Dendritic cell treated with granulocyte-macrophage colony-stimulating factor and Interleukin-4, amounts not matched to agents 40 ng/mL and 50 ng/mL, for 4 days (primary cell): Measurements from ENCODE around the gene TERT.

Experiments used
- H3K27ac Mint-ChIP-seq: one replicate; pipeline ENCODE4 v1.8.0; 2022; ENCODE audit warnings: mild to moderate bottlenecking, mixed read lengths
- H3K27me3 Mint-ChIP-seq: one replicate; pipeline ENCODE4 v1.8.0; 2022; ENCODE audit warnings: mild to moderate bottlenecking, mixed read lengths
- H3K36me3 Mint-ChIP-seq: one replicate; pipeline ENCODE4 v1.8.0; 2022; ENCODE audit warnings: low read depth, mixed read lengths
- H3K4me1 Mint-ChIP-seq: one replicate; pipeline ENCODE4 v1.8.0; 2022; ENCODE audit warnings: low read depth, mixed read lengths
- H3K4me3 Mint-ChIP-seq: one replicate; pipeline ENCODE4 v1.8.0; 2022; ENCODE audit warnings: mild to moderate bottlenecking, moderate library complexity, mixed read lengths
- H3K9me3 Mint-ChIP-seq: one replicate; pipeline ENCODE4 v1.8.0; 2022; ENCODE audit warnings: mixed read lengths
- intact Hi-C: fragments of 100-400 bp; cut with micrococcal nuclease; formaldehyde crosslinking; loops from one replicate; pipeline ENCODE4 v1.15.0; 2022

The TERT gene

GRCh38 chr5:1214936-1215220 lies 80.0 kb downstream of the TERT start:
- H3K4me1 Mint-ChIP-seq, result no peaks in the 10 kb centered on the region
- no peaks in the 10 kb centered on the region for H3K36me3 Mint-ChIP-seq
- no peak overlapping the region for H3K4me3 Mint-ChIP-seq
- H3K9me3 Mint-ChIP-seq, result no peaks in the 10 kb centered on the region
- no peaks in the 10 kb centered on the region for H3K27me3 Mint-ChIP-seq
- intact Hi-C loops, result no loop called here
- no peak overlapping the region for H3K27ac Mint-ChIP-seq

GRCh38 chr5:1214163-1214935 lies 80.5 kb downstream of the TERT start:
- Mint-ChIP-seq H3K4me3 (no peak overlapping the region), H3K4me1 (no peaks in the 10 kb centered on the region), H3K9me3 (no peaks in the 10 kb centered on the region), H3K36me3 (no peaks in the 10 kb centered on the region), H3K27me3 (no peaks in the 10 kb centered on the region), H3K27ac (no peak overlapping the region)
- intact Hi-C loops, result no loop called here

- H3K4me3 Mint-ChIP-seq, result no peak overlapping the region
- intact Hi-C loops, result no loop called here
- no peaks in the 10 kb centered on the region for H3K9me3 Mint-ChIP-seq
Measured at GRCh38 chr5:1213508-1214162, 81.2 kb downstream of the TERT start.

GRCh38 chr5:1212881-1213280 lies 82.0 kb downstream of the TERT start:
- intact Hi-C loops, result no loop called here
- Mint-ChIP-seq H3K27me3 (no peaks in the 10 kb centered on the region), H3K4me1 (no peaks in the 10 kb centered on the region), H3K27ac (no peak overlapping the region), H3K9me3 (no peaks in the 10 kb centered on the region), H3K4me3 (no peak overlapping the region), H3K36me3 (no peaks in the 10 kb centered on the region)

More at GRCh38 chr5:1213508-1214162, 81.2 kb downstream of the TERT start:
- Mint-ChIP-seq H3K36me3 (no peaks in the 10 kb centered on the region), H3K27ac (no peak overlapping the region), H3K27me3 (no peaks in the 10 kb centered on the region), H3K4me1 (no peaks in the 10 kb centered on the region)

GRCh38 chr5:1212271-1212670 lies 82.6 kb downstream of the TERT start:
- Mint-ChIP-seq H3K36me3 (no peaks in the 10 kb centered on the region), H3K4me3 (no peak overlapping the region), H3K27me3 (no peaks in the 10 kb centered on the region), H3K4me1 (no peaks in the 10 kb centered on the region), H3K9me3 (no peaks in the 10 kb centered on the region), H3K27ac (no peak overlapping the region)
- intact Hi-C loops, result no loop called here

- Mint-ChIP-seq H3K4me1 (no peaks in the 10 kb centered on the region), H3K4me3 (no peak overlapping the region), H3K36me3 (no peaks in the 10 kb centered on the region), H3K27ac (no peak overlapping the region), H3K27me3 (no peaks in the 10 kb centered on the region), H3K9me3 (no peaks in the 10 kb centered on the region)
- intact Hi-C loops, result no loop called here
Measured at GRCh38 chr5:1211701-1212100, 83.2 kb downstream of the TERT start.

GRCh38 chr5:1210832-1211251 lies 84.0 kb downstream of the TERT start:
- Mint-ChIP-seq H3K4me1 (no peaks in the 10 kb centered on the region), H3K4me3 (no peak overlapping the region), H3K27ac (no peak overlapping the region), H3K27me3 (peaks cover 4% of the 10 kb centered on the region), H3K36me3 (no peaks in the 10 kb centered on the region), H3K9me3 (no peaks in the 10 kb centered on the region)
- intact Hi-C loops, result no loop called here

- no peak overlapping the region for H3K4me3 Mint-ChIP-seq
- intact Hi-C loops, result no loop called here
- H3K27me3 Mint-ChIP-seq, result peaks cover 8% of the 10 kb centered on the region
- no peak overlapping the region for H3K27ac Mint-ChIP-seq
- H3K36me3 Mint-ChIP-seq, result no peaks in the 10 kb centered on the region
- H3K9me3 Mint-ChIP-seq, result no peaks in the 10 kb centered on the region
- no peaks in the 10 kb centered on the region for H3K4me1 Mint-ChIP-seq
Measured at GRCh38 chr5:1209896-1210776, 84.7 kb downstream of the TERT start.

GRCh38 chr5:1209489-1209852 lies 85.4 kb downstream of the TERT start:
- no peaks in the 10 kb centered on the region for H3K36me3 Mint-ChIP-seq
- intact Hi-C loops, result no loop called here
- H3K27me3 Mint-ChIP-seq, result peaks cover 12% of the 10 kb centered on the region
- peaks cover 4% of the 10 kb centered on the region for H3K4me1 Mint-ChIP-seq
- H3K4me3 Mint-ChIP-seq, result no peak overlapping the region
- no peaks in the 10 kb centered on the region for H3K9me3 Mint-ChIP-seq
- H3K27ac Mint-ChIP-seq, result no peak overlapping the region

GRCh38 chr5:1208743-1209488 lies 86.0 kb downstream of the TERT start:
- Mint-ChIP-seq H3K9me3 (no peaks in the 10 kb centered on the region), H3K4me3 (no peak overlapping the region), H3K27ac (no peak overlapping the region), H3K4me1 (peaks cover 4% of the 10 kb centered on the region), H3K36me3 (no peaks in the 10 kb centered on the region), H3K27me3 (peaks cover 12% of the 10 kb centered on the region)
- intact Hi-C loops, result no loop called here

GRCh38 chr5:1208221-1208742 lies 86.6 kb downstream of the TERT start:
- intact Hi-C loops, result no loop called here
- H3K4me3 Mint-ChIP-seq, result no peak overlapping the region
- no peaks in the 10 kb centered on the region for H3K36me3 Mint-ChIP-seq
- no peaks in the 10 kb centered on the region for H3K9me3 Mint-ChIP-seq
- peaks cover 4% of the 10 kb centered on the region for H3K4me1 Mint-ChIP-seq
- peaks cover 12% of the 10 kb centered on the region for H3K27me3 Mint-ChIP-seq
- no peak overlapping the region for H3K27ac Mint-ChIP-seq

GRCh38 chr5:1207555-1207954 lies 87.3 kb downstream of the TERT start:
- intact Hi-C loops, result no loop called here
- Mint-ChIP-seq H3K4me1 (peaks cover 4% of the 10 kb centered on the region), H3K27me3 (peaks cover 12% of the 10 kb centered on the region), H3K9me3 (no peaks in the 10 kb centered on the region), H3K27ac (no peak overlapping the region), H3K4me3 (no peak overlapping the region), H3K36me3 (no peaks in the 10 kb centered on the region)

GRCh38 chr5:1206521-1207412 lies 88.1 kb downstream of the TERT start:
- Mint-ChIP-seq H3K27me3 (peaks cover 12% of the 10 kb centered on the region), H3K4me3 (no peak overlapping the region), H3K4me1 (peaks cover 4% of the 10 kb centered on the region), H3K27ac (no peak overlapping the region), H3K36me3 (no peaks in the 10 kb centered on the region), H3K9me3 (no peaks in the 10 kb centered on the region)
- intact Hi-C loops, result no loop called here
